Measurements from ENCODE around the gene UBIAD1. TPM values are rescaled to one million over a fixed set of nuclear protein-coding genes. Genes with fewer than 3 reads are reported as not detected.

UBIAD1 gene
- total and polyA plus RNA-seq, 2 of the 13 experiments (the other 11 are each of a cell fraction or from before 2014, with no cell fraction given) = 16.9 to 20.4 TPM

DNA sequence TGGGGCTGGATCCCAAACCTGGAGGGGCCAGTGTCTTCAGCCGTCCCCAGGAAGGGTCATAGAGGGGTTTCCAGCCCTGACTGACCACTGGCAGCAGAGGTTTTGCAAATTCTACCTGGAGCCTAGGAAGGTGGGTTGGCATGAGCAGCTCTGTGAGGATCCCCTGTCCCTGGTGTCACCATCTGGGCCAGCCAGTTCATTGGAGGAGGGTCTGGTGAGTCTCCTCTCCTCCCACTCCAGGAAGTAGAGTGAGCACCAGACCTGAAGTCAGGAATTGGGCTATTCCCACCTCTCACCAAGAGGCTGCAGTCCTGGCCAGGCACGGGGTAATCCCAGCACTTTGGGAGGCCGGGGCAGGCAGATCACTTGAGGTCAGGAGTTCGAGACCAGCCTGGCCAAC lies 57.4 kb downstream of the UBIAD1 start:
- ATAC-seq (no peak; the same call in 2 of the 3 replicates), FAIRE-seq (no peak), DNase-seq (ENCODE audit: low spot score) (no peak)
- TF ChIP-seq ZC3H13 (CRISPR knock-in tag; IDR thresholded peaks at IDR 0.05) (no peak), MEIS2 (CRISPR knock-in tag; IDR thresholded peaks at IDR 0.05) (no peak), MTA3 (CRISPR knock-in tag; IDR thresholded peaks at IDR 0.05) (no peak), LRRFIP1 (CRISPR knock-in tag; conservative IDR thresholded peaks at IDR 0.05) (no peak), SSRP1 (CRISPR knock-in tag; IDR thresholded peaks at IDR 0.05) (no peak), ZNF503 (CRISPR knock-in tag; IDR thresholded peaks at IDR 0.05) (no peak), CEBPB (IDR thresholded peaks at IDR 0.05; ENCODE audit: borderline replicate concordance, low read depth, low read length) (no peak)
- TF ChIP-seq, protein P1, sequence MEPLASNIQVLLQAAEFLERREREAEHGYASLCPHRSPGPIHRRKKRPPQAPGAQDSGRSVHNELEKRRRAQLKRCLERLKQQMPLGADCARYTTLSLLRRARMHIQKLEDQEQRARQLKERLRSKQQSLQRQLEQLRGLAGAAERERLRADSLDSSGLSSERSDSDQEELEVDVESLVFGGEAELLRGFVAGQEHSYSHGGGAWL (CRISPR knock-in tag; IDR thresholded peaks at IDR 0.05) = no peak
- ChIA-PET CTCF (ENCODE audit: low intra/inter-chr PET ratio, low total read pairs) (no interaction called here), POLR2A (no interaction called here)
- Histone ChIP-seq H3K4me2 (ENCODE audit: low read depth, low read length) (no peak overlapping the region), H3K27ac (ENCODE audit: extremely low read length, insufficient read depth, low read length) (no peak overlapping the region), H3K9ac (ENCODE audit: insufficient read depth, low read depth, low read length) (no peak overlapping the region), H3K4me1 (ENCODE audit: insufficient read depth, low read length) (0 out of 2 replicates have a peak, but pooled peaks cover 5% of the 10 kb centered on the region), H3K79me2 (ENCODE audit: insufficient read depth, low read length) (no peaks in the 10 kb centered on the region), H4K20me1 (ENCODE audit: insufficient read depth, low read length) (no peaks in the 10 kb centered on the region), H3K36me3 (replicated peaks in 1 of 2; ENCODE audit: control insufficient read depth in 1 of 2, insufficient read depth in 2 of 2, low read length in 2 of 2) (no peaks in the 10 kb centered on the region), H3K27me3 (ENCODE audit: control insufficient read depth in 1 of 2, insufficient read depth in 2 of 2, low read length in 2 of 2) (peaks cover 5 to 33% of the 10 kb centered on the region in 2 experiments; a peak in 3 of 5 replicates), H2AFZ (ENCODE audit: low read length) (no peak overlapping the region), H3K9me3 (ENCODE audit: low read length) (no peaks in the 10 kb centered on the region), H3K4me3 (replicated peaks in 1 of 3; ENCODE audit: insufficient read depth in 1 of 3, low read depth in 2 of 3, low read length in 3 of 3) (no peak overlapping the region)
- intact Hi-C loops (cut with micrococcal nuclease; ENCODE audit: unreplicated experiment) = no loop called here
- no TSS peak for BruUV-seq (replicated peaks)
- in situ Hi-C loops (cut with HindIII; ENCODE audit: extremely low pct_ligation_motif_present, low pct_unique_long_range_greater_than_20kb) = no loop called here
- 17% methylated on average over 4 of the region's 4 CpGs for WGBS (ENCODE audit: low lambda C conversion rate)

Measured in HepG2 (cell line).